PC-9 (cell line): ENCODE results near the gene TMC8.

Experiments used
- EZH2 ChIP-seq: fragments of 200-600 bp; sonication (generic); IDR thresholded peaks from 2 replicates; pipeline ENCODE4 v1.8.0; 2017; ENCODE audit warnings: antibody characterized with exemption, low read depth
- TF ChIP-seq, protein P1 (sequence below): fragments of 200-600 bp; sonication (generic); conservative IDR thresholded peaks from 2 replicates; pipeline ENCODE4 v1.6.1; 2017; ENCODE audit warnings: mixed run types, antibody characterized with exemption, mild to moderate bottlenecking, moderate library complexity

DNA sequence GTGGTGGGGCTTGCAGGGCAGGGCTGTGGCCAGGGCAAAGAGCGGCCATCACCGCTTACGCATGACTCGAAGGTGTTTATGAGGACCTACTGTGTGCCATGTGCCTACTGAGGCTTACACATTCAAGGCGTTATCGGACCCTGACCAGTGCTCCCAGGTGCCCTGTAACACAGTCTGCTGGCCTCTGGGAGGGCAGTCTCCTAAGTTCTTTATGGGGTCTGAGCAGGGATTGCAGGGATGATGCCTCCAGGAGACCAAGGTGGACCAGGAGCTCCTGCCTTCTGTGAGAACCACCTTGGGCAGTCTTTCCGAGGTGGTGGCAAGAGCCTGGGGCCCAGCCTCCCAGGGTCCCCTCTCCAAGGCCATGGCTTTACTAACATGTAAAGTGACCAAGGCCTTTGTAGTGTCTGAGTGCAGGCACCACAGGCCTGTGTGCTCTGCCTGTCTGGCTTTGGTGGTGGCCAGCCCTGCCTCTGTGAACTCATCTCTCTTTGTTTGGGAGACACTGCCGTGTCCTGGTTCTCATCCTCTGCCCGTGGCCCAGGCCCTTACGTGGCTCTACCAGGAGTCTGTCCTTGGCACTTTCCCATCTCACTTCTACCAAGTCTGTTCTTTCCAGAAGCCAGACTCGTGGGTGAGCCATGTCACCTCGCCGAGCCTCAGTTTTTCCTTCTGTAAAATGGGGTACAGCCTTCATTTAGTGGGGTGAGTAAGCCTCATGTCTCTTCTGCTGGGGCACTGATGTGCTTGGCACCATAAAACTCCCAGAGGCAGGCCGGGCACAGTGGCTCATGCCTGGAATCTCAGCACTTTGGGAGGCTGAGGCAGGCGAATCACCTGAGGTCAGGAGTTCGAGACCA, 34.4 kb downstream of the TMC8 start:
- no peak for TF ChIP-seq EZH2
- TF ChIP-seq, protein P1, sequence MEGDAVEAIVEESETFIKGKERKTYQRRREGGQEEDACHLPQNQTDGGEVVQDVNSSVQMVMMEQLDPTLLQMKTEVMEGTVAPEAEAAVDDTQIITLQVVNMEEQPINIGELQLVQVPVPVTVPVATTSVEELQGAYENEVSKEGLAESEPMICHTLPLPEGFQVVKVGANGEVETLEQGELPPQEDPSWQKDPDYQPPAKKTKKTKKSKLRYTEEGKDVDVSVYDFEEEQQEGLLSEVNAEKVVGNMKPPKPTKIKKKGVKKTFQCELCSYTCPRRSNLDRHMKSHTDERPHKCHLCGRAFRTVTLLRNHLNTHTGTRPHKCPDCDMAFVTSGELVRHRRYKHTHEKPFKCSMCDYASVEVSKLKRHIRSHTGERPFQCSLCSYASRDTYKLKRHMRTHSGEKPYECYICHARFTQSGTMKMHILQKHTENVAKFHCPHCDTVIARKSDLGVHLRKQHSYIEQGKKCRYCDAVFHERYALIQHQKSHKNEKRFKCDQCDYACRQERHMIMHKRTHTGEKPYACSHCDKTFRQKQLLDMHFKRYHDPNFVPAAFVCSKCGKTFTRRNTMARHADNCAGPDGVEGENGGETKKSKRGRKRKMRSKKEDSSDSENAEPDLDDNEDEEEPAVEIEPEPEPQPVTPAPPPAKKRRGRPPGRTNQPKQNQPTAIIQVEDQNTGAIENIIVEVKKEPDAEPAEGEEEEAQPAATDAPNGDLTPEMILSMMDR = no peak
